Fibroblast of skin of right biceps (primary cell): ENCODE results near the gene SIGLEC10.
"Not testable (repeated sequence)": the region's sequence is repeated elsewhere in the genome, so short reads cannot be mapped to it uniquely, and the experiment has no call there.

Experiments used
- DNase-seq: peaks from one replicate; pipeline ENCODE4 v3.0.0-alpha.2; 2013

Gene SIGLEC10

DNA sequence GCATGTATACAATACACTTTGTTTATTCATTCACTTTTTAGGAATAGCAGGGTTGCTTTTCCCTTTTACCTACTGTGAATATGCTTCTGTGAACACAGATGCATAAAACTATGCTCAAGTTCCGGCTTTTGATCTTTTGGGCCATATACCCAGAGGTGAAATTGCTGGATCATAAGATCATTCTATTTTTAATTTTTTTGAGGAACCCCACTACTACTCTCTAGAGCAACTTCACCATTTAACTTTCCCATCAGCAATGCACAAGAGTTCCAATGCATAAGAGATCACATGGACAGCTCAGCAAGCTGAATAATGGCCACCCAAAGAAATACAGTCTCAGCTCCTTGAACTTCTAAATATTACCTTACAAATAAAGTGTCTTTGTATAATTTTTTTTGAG, 17.0 kb upstream of the SIGLEC10 start:
- no peak for DNase-seq

DNA sequence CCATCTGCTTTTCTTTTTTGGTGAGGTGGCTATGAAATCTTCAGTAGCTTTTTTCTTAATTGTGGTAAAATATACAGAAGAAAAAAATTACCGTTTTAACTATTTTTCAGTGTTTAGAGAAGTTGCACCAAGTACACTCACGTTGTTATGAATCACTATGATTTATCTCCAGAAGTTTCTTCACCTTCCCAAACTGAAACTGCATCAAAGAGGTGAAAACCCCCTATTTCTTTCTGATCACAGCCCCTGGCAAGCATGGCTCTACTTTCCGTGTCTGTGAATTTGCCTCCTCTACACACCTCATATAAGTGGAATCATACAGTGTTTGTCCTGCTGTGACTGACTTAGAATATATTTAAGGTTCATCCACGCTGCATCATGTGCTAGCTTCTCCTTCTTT, 15.6 kb upstream of the SIGLEC10 start:
- no peak for DNase-seq

GRCh38 chr19:51431124-51431523, 13.7 kb upstream of the SIGLEC10 start:
- DNase-seq, result no peak

- DNase-seq, result no peak
Observed at GRCh38 chr19:51430221-51430620, 12.8 kb upstream of the SIGLEC10 start.

- DNase-seq, result no peak
Observed at GRCh38 chr19:51427201-51427600, 9.8 kb upstream of the SIGLEC10 start.

DNA sequence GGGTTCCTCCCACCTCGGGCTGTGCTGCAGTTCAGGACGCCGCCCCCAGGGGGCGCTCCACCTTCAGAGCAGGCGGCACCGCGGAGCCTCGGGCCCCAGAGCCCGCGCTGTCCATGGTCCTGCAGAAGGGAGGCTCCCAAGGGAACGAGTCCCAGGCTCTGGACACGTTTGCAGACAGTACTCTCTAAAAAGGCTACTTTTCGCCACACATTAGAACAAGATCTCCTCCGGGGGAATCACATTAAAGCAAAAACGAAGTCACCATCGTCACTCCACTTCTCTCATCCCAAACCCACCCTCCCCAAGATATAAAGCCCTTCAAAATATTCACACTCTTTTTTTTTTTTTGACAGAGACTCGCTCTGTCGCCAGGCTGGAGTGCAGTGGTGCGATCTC, 4.6 kb upstream of the SIGLEC10 start:
- peak; percentile 66 for DNase-seq

GRCh38 chr19:51421229-51422052, 4.0 kb upstream of the SIGLEC10 start:
- no peak for DNase-seq

DNA sequence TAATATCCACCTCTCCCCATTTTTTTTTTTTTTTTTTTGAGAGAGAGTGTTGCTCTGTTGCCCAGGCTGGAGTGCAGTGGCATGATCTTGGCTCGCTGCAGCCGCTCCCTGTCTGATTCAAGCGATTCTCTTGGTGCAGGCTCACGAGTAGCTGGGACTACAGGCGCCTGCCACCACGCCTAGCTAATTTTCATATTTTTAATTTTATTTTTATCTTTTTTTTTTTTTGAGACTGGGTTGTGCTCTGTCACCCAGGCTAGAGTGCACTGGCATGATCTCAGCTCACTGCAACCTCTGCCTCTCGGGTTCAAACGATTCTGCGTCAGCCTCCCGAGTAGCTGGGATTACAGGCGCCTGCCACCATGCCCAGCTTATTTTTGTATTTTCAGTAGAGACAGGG, 3.1 kb upstream of the SIGLEC10 start:
- DNase-seq, result not testable (repeated sequence)

DNA sequence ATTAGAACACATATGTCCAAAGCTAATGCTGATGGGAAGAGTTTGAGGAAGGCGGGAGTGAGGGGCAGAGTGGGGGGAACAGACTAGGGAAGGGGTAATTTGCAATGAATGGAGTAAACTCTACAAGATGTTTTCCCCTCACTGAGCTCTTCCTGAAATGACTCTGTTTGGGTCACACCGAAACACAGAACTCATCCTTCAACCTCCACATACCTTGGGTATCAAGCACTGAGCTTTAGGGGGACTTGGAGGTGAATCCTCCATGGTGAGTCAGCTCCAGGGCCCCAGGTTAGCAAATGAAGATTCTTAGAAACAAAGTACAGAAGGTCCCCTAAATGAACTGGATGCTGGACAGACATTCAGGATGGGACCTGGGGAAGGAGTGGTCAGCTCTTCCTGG, 1.3 kb upstream of the SIGLEC10 start:
- DNase-seq, result no peak

GRCh38 chr19:51417810-51418157, 342 bp upstream of the SIGLEC10 start:
- no peak for DNase-seq

DNA sequence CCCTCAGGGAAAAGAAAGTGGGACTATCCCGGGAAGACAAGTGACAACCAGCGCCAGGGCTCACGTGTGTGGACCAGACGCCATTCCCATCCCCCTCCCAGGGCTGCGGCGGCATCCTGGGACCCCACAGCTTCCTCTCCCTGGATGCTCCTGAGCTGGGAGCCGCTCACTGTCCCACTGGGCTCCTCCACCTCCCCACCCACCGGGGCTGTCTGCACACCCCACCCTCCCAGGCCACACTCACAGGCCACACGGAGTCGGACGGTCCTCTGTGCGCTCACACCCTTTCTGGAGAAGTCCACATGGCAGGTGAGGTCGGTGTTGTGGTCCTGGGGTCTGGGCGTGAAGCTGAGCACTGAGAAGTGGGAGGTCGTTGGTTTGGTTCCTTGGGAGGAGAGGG, 1.0 kb downstream of the SIGLEC10 start:
- DNase-seq, result not testable (repeated sequence)

DNA sequence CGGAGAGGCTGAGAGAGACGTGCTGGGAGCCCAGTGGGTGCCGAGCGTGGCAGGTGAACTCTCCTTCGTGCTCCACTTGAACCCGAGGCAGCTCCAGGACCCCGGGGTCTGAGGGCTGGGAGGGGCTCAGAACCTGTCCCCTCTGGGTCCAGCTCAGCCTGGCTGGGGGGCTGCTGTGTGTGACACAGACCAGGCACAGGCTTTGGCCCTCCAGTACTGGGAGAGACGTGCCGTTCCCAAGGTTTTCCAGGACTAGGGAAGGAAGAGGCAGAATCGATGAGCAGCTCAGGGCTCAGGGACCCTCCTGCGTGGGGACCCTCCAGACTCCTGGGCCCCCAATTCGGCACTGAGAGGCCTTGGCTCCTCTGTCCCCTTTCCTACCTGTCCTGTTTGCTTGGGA, 2.3 kb downstream of the SIGLEC10 start:
- no peak for DNase-seq

DNA sequence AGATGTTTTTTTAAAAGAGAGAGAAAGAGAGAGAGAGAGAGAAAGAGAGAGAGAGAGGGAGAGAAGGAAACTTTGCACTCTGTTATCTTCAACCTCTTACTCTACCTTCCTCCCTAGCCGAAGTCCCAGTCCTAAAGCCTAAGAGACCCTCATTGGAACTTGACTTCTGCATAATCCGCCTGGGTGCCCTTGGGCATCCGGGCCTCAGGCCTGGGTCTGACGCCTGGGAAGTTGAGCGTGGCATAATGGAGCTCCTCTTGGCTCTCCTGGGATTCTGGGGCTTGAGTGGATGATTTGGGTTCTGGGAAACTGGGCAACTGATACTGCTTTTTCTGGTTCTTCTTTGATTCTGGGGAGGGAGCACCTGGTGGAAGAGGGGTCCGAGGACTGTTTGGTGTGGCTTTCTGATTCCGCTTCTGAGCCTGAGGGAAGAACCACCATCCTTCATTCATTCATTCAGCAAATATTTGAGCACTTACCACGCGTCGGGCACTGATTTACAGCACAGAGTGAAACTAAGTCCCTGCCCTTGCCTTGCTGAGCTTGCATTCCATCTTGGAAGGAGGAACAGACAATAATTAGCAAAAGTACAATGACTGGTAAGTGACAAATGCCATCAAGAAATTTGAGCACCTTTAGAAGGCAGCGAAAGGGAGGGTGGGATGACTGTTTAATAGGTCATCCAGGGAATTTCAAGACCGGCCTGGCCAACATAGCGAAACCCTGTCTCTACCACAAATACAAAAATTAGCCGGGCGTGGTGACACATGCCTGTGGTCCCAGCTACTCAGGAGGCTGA, 6.3 kb downstream of the SIGLEC10 start:
- DNase-seq, result no peak

DNA sequence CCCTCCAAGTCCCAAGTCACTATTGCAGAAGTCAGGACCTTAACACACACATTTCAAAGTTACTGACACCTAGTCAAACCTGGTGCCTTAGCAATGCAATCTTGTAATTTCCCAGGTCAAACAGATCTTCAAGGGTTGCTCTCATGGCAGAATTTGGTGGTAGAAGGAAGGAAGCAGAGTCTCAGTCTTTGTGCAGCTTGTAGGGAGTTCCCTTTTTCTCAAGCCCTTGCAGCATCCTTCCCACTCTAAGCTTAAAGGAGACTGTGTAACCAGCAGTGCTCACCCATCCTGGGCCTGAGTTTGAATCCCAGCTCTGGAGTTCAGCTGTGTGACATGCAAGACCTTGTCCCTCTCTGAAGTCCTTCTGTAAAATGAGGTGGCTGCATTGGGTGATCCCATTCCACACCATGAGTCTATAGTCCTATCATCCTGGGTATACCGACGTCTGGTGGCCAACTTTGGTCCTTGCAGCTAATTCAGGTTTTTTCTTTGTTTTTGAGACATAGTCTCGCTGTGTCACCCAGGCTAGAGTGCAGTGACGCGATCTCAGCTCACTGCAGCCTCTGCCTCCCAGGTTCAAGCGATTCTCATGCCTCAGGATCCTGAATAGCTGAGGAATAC, 9.8 kb downstream of the SIGLEC10 start:
- peak; percentile 13 for DNase-seq

DNA sequence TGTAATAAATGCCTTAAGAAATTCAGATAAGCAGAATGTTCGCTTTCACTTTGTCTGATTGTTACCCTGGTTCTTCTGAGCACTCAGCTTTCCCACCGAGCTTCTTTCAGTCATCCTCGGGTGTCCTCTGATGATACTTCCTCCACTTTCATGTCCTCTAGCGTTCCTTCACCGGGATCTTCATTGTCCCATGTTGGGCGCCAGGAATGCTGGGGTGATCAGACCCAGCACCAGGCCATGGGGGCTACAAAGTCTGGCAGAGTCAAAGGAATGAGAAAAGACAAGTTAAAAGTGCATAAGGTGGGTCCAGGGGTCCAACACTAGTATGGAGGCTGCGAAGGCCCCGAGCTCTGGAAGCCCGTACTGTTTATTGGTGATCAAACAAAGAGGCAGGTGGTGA, 15.3 kb downstream of the SIGLEC10 start:
- DNase-seq, result no peak

DNA sequence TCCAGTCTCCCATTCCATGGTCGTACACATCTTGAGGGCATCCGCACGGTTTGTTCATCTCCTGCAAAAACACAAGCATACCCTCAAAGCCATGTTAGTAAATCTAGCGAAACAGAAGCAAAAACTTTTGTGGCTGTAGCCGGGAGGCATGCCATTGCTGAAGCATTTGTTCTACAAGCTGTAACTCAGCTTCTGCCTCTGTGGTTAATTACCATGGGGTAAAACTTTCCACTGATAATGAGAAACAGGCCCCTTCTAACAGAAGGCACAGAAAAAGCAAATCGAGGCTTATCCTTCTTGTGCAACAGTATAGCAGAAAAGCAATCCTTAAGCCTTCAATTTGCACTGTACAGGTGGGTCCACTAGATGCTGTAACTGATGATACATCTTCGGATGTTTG, 17.5 kb downstream of the SIGLEC10 start:
- DNase-seq, result not testable (repeated sequence)

- no peak for DNase-seq
Observed at GRCh38 chr19:51399231-51399630, 18.2 kb downstream of the SIGLEC10 start.

DNA sequence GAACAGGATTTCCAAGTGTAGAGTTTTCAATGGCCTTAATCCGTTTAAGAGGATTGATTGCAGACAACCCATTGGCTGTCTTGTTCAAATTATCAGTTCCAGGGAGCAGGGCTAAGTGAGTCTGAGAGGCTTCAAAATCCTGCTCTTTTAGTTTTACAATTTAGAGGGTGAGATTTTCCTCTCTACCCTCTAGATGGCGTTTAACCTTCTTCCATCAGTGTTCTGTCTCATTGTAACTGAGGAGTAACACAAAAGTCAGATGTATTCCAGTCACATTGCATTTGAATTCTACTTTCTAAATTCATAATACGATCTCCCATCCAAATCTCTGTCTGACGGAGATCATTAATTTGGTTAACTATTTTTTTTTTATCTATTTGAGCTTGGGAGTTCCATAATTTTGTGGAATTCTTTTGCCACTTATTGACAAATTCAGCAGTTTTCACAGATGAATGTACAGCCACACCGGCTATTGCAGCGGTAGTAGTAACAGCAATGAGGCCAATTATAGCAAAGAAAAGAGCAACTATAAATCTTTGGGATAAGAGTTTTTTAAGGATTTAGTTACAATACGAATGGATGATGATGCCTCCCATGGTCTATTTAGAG, 19.2 kb downstream of the SIGLEC10 start:
- DNase-seq, result peak; percentile 13

GRCh38 chr19:51397453-51397852, 20.0 kb downstream of the SIGLEC10 start:
- DNase-seq, result peak; percentile 45

GRCh38 chr19:51396175-51396574, 21.3 kb downstream of the SIGLEC10 start:
- no peak for DNase-seq

GRCh38 chr19:51394050-51394836, 23.2 kb downstream of the SIGLEC10 start:
- peak; percentile 99 for DNase-seq

- DNase-seq, result no peak
Observed at GRCh38 chr19:51392701-51393100, 24.7 kb downstream of the SIGLEC10 start.
